ENCODE results near the gene GYS1. TPM values are rescaled to one million over a fixed set of nuclear protein-coding genes. Genes with fewer than 3 reads are reported as not detected.

Gene GYS1
- total and polyA plus RNA-seq, 2 of the 8 experiments (the other 6 are each of a cell fraction or from before 2014, with no cell fraction given), result 30.0 to 38.7 TPM

GRCh38 chr19:48975947-48976847 is 16.9 kb downstream of the GYS1 start (continued):
- TF ChIP-seq CHD7 (IDR thresholded peaks at IDR 0.05; ENCODE audit: insufficient replicate concordance, low read length), result no peak
- TF ChIP-seq CREB1 (IDR thresholded peaks at IDR 0.05), result peak; percentile 73
- TF ChIP-seq POLR2AphosphoS5 (IDR thresholded peaks at IDR 0.05; ENCODE audit: low read depth, low read length), result no peak
- TF ChIP-seq EP300 (IDR thresholded peaks at IDR 0.05; ENCODE audit: borderline replicate concordance in 1 of 2, low read depth in 2 of 2, low read length in 2 of 2), result no peak

All from H1 (cell line).